ENCODE measurements around the gene PPDPF.

Gene PPDPF

DNA sequence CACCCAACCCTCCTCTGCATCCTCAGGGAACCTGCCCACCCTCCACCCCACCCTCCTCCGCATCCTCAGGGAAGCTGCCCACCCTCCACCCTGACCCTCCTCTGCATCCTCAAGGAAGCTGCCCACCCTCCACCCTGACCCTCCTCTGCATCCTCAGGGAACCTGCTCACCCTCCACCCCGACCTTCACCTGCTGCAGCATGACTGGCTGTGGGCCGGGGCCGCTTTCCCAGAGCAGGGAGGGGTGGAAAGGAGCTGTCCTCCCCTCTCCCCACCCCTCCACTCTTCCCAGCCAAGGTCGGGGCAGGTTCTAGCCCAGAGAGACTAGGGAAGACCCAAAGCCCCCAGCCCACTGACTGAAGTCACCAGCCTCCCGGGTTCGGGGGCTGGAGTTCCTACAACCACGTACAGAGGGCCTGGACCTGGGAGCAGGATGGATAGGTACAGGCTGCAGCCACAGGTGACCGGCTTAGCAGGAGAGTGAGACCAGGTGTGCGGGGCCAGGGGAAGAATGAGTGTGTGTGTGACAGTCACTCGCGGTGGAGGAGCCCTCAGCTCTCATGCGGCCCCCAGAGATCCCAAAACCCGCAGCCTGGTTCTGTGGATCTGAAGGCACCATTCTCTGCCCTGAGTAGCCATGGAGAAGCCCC lies 33.3 kb upstream of the PPDPF start:
- H3K27ac ChIP-seq (replicated peaks) = no peak overlapping the region
- no peak for DNase-seq (ENCODE audit: low read depth in 1 of 2, low spot score in 1 of 2)
- TF ChIP-seq, protein P1, sequence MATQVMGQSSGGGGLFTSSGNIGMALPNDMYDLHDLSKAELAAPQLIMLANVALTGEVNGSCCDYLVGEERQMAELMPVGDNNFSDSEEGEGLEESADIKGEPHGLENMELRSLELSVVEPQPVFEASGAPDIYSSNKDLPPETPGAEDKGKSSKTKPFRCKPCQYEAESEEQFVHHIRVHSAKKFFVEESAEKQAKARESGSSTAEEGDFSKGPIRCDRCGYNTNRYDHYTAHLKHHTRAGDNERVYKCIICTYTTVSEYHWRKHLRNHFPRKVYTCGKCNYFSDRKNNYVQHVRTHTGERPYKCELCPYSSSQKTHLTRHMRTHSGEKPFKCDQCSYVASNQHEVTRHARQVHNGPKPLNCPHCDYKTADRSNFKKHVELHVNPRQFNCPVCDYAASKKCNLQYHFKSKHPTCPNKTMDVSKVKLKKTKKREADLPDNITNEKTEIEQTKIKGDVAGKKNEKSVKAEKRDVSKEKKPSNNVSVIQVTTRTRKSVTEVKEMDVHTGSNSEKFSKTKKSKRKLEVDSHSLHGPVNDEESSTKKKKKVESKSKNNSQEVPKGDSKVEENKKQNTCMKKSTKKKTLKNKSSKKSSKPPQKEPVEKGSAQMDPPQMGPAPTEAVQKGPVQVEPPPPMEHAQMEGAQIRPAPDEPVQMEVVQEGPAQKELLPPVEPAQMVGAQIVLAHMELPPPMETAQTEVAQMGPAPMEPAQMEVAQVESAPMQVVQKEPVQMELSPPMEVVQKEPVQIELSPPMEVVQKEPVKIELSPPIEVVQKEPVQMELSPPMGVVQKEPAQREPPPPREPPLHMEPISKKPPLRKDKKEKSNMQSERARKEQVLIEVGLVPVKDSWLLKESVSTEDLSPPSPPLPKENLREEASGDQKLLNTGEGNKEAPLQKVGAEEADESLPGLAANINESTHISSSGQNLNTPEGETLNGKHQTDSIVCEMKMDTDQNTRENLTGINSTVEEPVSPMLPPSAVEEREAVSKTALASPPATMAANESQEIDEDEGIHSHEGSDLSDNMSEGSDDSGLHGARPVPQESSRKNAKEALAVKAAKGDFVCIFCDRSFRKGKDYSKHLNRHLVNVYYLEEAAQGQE (IDR thresholded peaks at IDR 0.05; ENCODE audit: insufficient replicate concordance, low read depth) = no peak
- TF ChIP-seq, protein P2, sequence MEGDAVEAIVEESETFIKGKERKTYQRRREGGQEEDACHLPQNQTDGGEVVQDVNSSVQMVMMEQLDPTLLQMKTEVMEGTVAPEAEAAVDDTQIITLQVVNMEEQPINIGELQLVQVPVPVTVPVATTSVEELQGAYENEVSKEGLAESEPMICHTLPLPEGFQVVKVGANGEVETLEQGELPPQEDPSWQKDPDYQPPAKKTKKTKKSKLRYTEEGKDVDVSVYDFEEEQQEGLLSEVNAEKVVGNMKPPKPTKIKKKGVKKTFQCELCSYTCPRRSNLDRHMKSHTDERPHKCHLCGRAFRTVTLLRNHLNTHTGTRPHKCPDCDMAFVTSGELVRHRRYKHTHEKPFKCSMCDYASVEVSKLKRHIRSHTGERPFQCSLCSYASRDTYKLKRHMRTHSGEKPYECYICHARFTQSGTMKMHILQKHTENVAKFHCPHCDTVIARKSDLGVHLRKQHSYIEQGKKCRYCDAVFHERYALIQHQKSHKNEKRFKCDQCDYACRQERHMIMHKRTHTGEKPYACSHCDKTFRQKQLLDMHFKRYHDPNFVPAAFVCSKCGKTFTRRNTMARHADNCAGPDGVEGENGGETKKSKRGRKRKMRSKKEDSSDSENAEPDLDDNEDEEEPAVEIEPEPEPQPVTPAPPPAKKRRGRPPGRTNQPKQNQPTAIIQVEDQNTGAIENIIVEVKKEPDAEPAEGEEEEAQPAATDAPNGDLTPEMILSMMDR (IDR thresholded peaks at IDR 0.05; ENCODE audit: insufficient read depth, low read length) = no peak
- TF ChIP-seq POLR2AphosphoS5 (IDR thresholded peaks at IDR 0.05; ENCODE audit: low read depth) (no peak), SPI1 (IDR thresholded peaks at IDR 0.05; ENCODE audit: borderline replicate concordance, low read depth) (no peak), GABPA (IDR thresholded peaks at IDR 0.05; ENCODE audit: low read depth) (no peak)
- H3K4me3 ChIP-seq (replicated peaks; ENCODE audit: insufficient read depth, low read length) = no peak overlapping the region
- H3K27me3 ChIP-seq (ENCODE audit: insufficient read depth, poor library complexity, severe bottlenecking) = peaks cover 31% of the 10 kb centered on the region

DNA sequence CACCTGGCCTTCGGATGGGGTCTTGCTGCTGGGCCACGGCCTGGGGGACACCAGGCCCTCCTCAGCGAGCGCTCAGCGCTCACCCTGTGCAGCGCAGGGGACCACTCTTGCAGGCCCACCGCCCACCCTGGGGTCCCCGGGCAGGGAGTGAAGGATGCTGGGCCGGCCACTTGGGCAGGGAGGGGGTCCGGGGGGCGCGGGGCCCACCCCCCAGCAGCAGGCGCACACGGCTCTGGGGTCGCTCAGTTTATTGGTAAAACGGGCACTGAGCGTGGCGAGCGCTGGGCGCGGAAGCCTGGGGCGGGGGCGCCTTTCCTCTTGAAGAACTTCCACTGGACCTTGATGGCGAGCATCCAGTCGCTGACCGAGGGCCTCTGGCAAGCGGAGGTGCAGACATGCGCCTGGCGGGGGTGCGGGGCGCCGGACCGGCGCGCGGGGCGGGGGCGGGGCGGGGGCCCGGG lies 32.8 kb upstream of the PPDPF start:
- Histone ChIP-seq H3K27ac (replicated peaks) (no peak overlapping the region), H3K27me3 (ENCODE audit: insufficient read depth, poor library complexity, severe bottlenecking) (peaks cover 25% of the 10 kb centered on the region), H3K4me3 (replicated peaks; ENCODE audit: insufficient read depth, low read length) (no peak overlapping the region)
- DNase-seq (ENCODE audit: low read depth in 1 of 2, low spot score in 1 of 2) = no peak
- TF ChIP-seq, protein P1 (IDR thresholded peaks at IDR 0.05; ENCODE audit: insufficient replicate concordance, low read depth) = no peak
- no peak for TF ChIP-seq GABPA (IDR thresholded peaks at IDR 0.05; ENCODE audit: low read depth)
- no peak for TF ChIP-seq POLR2AphosphoS5 (IDR thresholded peaks at IDR 0.05; ENCODE audit: low read depth)
- TF ChIP-seq, protein P2 (IDR thresholded peaks at IDR 0.05; ENCODE audit: insufficient read depth, low read length) = no peak
- no peak for TF ChIP-seq SPI1 (IDR thresholded peaks at IDR 0.05; ENCODE audit: borderline replicate concordance, low read depth)

DNA sequence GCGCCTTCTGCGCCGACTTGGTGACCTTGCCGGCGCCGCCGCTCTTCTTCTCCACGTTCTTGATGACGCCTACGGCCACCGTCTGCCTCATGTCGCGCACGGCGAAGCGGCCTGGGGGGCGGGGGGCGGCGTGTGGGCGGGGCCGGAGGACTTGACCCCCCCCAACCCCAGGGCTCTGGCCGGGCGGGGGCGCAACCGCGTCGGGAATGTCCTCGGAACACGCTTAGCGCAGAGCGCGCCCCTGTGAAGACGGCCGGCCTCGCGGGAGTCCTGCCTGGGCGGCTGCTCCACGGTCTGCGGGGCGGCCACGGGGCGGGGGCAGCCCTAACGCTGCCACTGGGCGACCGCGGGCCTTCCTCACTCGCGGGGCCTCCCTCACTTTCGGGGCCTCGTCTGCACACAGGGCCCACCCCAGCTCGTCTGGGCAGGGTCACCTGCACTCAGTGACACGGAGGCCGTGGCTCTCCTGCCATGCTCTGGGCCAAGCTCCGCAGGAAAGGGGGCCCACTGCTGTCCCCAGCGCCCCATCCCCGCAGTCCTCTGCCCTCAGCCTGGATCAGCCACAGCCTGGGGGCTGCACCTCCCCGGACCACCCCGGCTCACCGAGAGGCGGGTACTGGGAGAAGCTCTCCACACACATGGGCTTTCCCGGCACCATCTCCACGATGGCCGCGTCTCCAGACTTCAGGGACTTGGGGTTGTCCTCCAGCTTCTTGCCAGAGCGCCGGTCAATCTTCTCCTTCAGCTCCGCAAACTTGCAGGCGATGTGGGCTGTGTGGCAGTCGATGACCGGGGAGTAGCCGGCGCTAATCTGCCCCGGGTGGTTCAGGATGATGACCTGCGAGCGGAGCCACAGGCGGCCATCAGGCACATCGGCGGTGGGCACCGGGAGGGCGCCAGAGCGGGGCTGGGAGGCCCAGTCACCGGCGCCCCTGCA lies 32.0 kb upstream of the PPDPF start:
- H3K27me3 ChIP-seq (ENCODE audit: insufficient read depth, poor library complexity, severe bottlenecking) = peaks cover 21% of the 10 kb centered on the region
- no peak overlapping the region for H3K4me3 ChIP-seq (replicated peaks; ENCODE audit: insufficient read depth, low read length)
- no peak overlapping the region for H3K27ac ChIP-seq (replicated peaks)
- DNase-seq (ENCODE audit: low read depth in 1 of 2, low spot score in 1 of 2) = no peak
- TF ChIP-seq, protein P2 (IDR thresholded peaks at IDR 0.05; ENCODE audit: insufficient read depth, low read length) = no peak
- TF ChIP-seq, protein P1 (IDR thresholded peaks at IDR 0.05; ENCODE audit: insufficient replicate concordance, low read depth) = no peak
- TF ChIP-seq GABPA (IDR thresholded peaks at IDR 0.05; ENCODE audit: low read depth) (no peak), SPI1 (IDR thresholded peaks at IDR 0.05; ENCODE audit: borderline replicate concordance, low read depth) (no peak)

All from HL-60 (cell line).